ENCODE measurements around the gene SHTN1.

The SHTN1 gene

GRCh38 chr10:116952729-116953128 is 52.3 kb downstream of the SHTN1 start:
- Histone ChIP-seq H3K27me3 (ENCODE audit: low read depth, low read length) (no peaks in the 10 kb centered on the region), H3K4me1 (ENCODE audit: control insufficient read depth in 1 of 2, insufficient read depth in 2 of 2, low read length in 2 of 2) (no peaks in the 10 kb centered on the region), H3K4me3 (ENCODE audit: low read depth in 1 of 2, low read length in 2 of 2) (no peak overlapping the region), H3K27ac (ENCODE audit: low read length) (no peak overlapping the region), H3K9me3 (ENCODE audit: control insufficient read depth in 1 of 2, low read length in 2 of 2) (no peaks in the 10 kb centered on the region), H3K36me3 (ENCODE audit: control insufficient read depth in 1 of 2, insufficient read depth in 2 of 2, low read length in 2 of 2) (no peaks in the 10 kb centered on the region)

- Histone ChIP-seq H3K36me3 (ENCODE audit: control insufficient read depth in 1 of 2, insufficient read depth in 2 of 2, low read length in 2 of 2) (no peaks in the 10 kb centered on the region), H3K9me3 (ENCODE audit: control insufficient read depth in 1 of 2, low read length in 2 of 2) (no peaks in the 10 kb centered on the region), H3K4me3 (ENCODE audit: low read depth in 1 of 2, low read length in 2 of 2) (no peak overlapping the region), H3K4me1 (ENCODE audit: control insufficient read depth in 1 of 2, insufficient read depth in 2 of 2, low read length in 2 of 2) (no peaks in the 10 kb centered on the region), H3K27me3 (ENCODE audit: low read depth, low read length) (no peaks in the 10 kb centered on the region), H3K27ac (ENCODE audit: low read length) (no peak overlapping the region)
Measured at GRCh38 chr10:116948530-116948870, 56.5 kb downstream of the SHTN1 start.

GRCh38 chr10:116947841-116948529 is 57.0 kb downstream of the SHTN1 start:
- H3K4me3 ChIP-seq (ENCODE audit: low read depth in 1 of 2, low read length in 2 of 2) = no peak overlapping the region
- no peaks in the 10 kb centered on the region for H3K4me1 ChIP-seq (ENCODE audit: control insufficient read depth in 1 of 2, insufficient read depth in 2 of 2, low read length in 2 of 2)
- H3K9me3 ChIP-seq (ENCODE audit: control insufficient read depth in 1 of 2, low read length in 2 of 2) = no peaks in the 10 kb centered on the region
- H3K36me3 ChIP-seq (ENCODE audit: control insufficient read depth in 1 of 2, insufficient read depth in 2 of 2, low read length in 2 of 2) = no peaks in the 10 kb centered on the region
- no peak overlapping the region for H3K27ac ChIP-seq (ENCODE audit: low read length)
- H3K27me3 ChIP-seq (ENCODE audit: low read depth, low read length) = no peaks in the 10 kb centered on the region

- Histone ChIP-seq H3K27ac (ENCODE audit: low read length) (no peak overlapping the region), H3K36me3 (ENCODE audit: control insufficient read depth in 1 of 2, insufficient read depth in 2 of 2, low read length in 2 of 2) (no peaks in the 10 kb centered on the region), H3K27me3 (ENCODE audit: low read depth, low read length) (no peaks in the 10 kb centered on the region), H3K4me1 (ENCODE audit: control insufficient read depth in 1 of 2, insufficient read depth in 2 of 2, low read length in 2 of 2) (no peaks in the 10 kb centered on the region), H3K9me3 (ENCODE audit: control insufficient read depth in 1 of 2, low read length in 2 of 2) (no peaks in the 10 kb centered on the region), H3K4me3 (ENCODE audit: low read depth in 1 of 2, low read length in 2 of 2) (no peak overlapping the region)
Measured at GRCh38 chr10:116944911-116945310, 60.1 kb downstream of the SHTN1 start.

GRCh38 chr10:116931806-116932205 is 73.2 kb downstream of the SHTN1 start:
- Histone ChIP-seq H3K9me3 (ENCODE audit: control insufficient read depth in 1 of 2, low read length in 2 of 2) (no peaks in the 10 kb centered on the region), H3K27me3 (ENCODE audit: low read depth, low read length) (no peaks in the 10 kb centered on the region), H3K4me1 (ENCODE audit: control insufficient read depth in 1 of 2, insufficient read depth in 2 of 2, low read length in 2 of 2) (no peaks in the 10 kb centered on the region), H3K27ac (ENCODE audit: low read length) (no peak overlapping the region), H3K4me3 (ENCODE audit: low read depth in 1 of 2, low read length in 2 of 2) (no peak overlapping the region), H3K36me3 (ENCODE audit: control insufficient read depth in 1 of 2, insufficient read depth in 2 of 2, low read length in 2 of 2) (no peaks in the 10 kb centered on the region)

GRCh38 chr10:116926426-116926825 is 78.6 kb downstream of the SHTN1 start:
- Histone ChIP-seq H3K9me3 (ENCODE audit: control insufficient read depth in 1 of 2, low read length in 2 of 2) (no peaks in the 10 kb centered on the region), H3K27me3 (ENCODE audit: low read depth, low read length) (no peaks in the 10 kb centered on the region), H3K4me1 (ENCODE audit: control insufficient read depth in 1 of 2, insufficient read depth in 2 of 2, low read length in 2 of 2) (no peaks in the 10 kb centered on the region), H3K27ac (ENCODE audit: low read length) (no peak overlapping the region), H3K36me3 (ENCODE audit: control insufficient read depth in 1 of 2, insufficient read depth in 2 of 2, low read length in 2 of 2) (no peaks in the 10 kb centered on the region), H3K4me3 (ENCODE audit: low read depth in 1 of 2, low read length in 2 of 2) (no peak overlapping the region)

- Histone ChIP-seq H3K36me3 (ENCODE audit: control insufficient read depth in 1 of 2, insufficient read depth in 2 of 2, low read length in 2 of 2) (peaks cover 0 to 4% of the 10 kb centered on the region in 2 donors), H3K27me3 (ENCODE audit: low read depth, low read length) (no peaks in the 10 kb centered on the region), H3K9me3 (ENCODE audit: control insufficient read depth in 1 of 2, low read length in 2 of 2) (no peaks in the 10 kb centered on the region)
Measured at GRCh38 chr10:116925056-116925455, 79.9 kb downstream of the SHTN1 start.

GRCh38 chr10:116919706-116920105 is 85.3 kb downstream of the SHTN1 start:
- H3K27ac ChIP-seq (ENCODE audit: low read length) = no peak overlapping the region
- no peak overlapping the region for H3K4me3 ChIP-seq (ENCODE audit: low read depth in 1 of 2, low read length in 2 of 2)
- peaks cover 0 to 4% of the 10 kb centered on the region in 2 donors for H3K36me3 ChIP-seq (ENCODE audit: control insufficient read depth in 1 of 2, insufficient read depth in 2 of 2, low read length in 2 of 2)
- H3K9me3 ChIP-seq (ENCODE audit: control insufficient read depth in 1 of 2, low read length in 2 of 2) = no peaks in the 10 kb centered on the region
- H3K4me1 ChIP-seq (ENCODE audit: control insufficient read depth in 1 of 2, insufficient read depth in 2 of 2, low read length in 2 of 2) = no peaks in the 10 kb centered on the region
- no peaks in the 10 kb centered on the region for H3K27me3 ChIP-seq (ENCODE audit: low read depth, low read length)

More at GRCh38 chr10:116925056-116925455, 79.9 kb downstream of the SHTN1 start:
- Histone ChIP-seq H3K4me3 (ENCODE audit: low read depth in 1 of 2, low read length in 2 of 2) (no peak overlapping the region), H3K27ac (ENCODE audit: low read length) (no peak overlapping the region), H3K4me1 (ENCODE audit: control insufficient read depth in 1 of 2, insufficient read depth in 2 of 2, low read length in 2 of 2) (no peaks in the 10 kb centered on the region)

GRCh38 chr10:116919164-116919563 is 85.8 kb downstream of the SHTN1 start:
- H3K36me3 ChIP-seq (ENCODE audit: control insufficient read depth in 1 of 2, insufficient read depth in 2 of 2, low read length in 2 of 2) = peaks cover 0 to 4% of the 10 kb centered on the region in 2 donors
- H3K9me3 ChIP-seq (ENCODE audit: control insufficient read depth in 1 of 2, low read length in 2 of 2) = no peaks in the 10 kb centered on the region
- H3K4me3 ChIP-seq (ENCODE audit: low read depth in 1 of 2, low read length in 2 of 2) = no peak overlapping the region
- H3K4me1 ChIP-seq (ENCODE audit: control insufficient read depth in 1 of 2, insufficient read depth in 2 of 2, low read length in 2 of 2) = no peaks in the 10 kb centered on the region
- H3K27me3 ChIP-seq (ENCODE audit: low read depth, low read length) = no peaks in the 10 kb centered on the region
- no peak overlapping the region for H3K27ac ChIP-seq (ENCODE audit: low read length)

- Histone ChIP-seq H3K4me3 (ENCODE audit: low read depth in 1 of 2, low read length in 2 of 2) (no peak overlapping the region), H3K27me3 (ENCODE audit: low read depth, low read length) (no peaks in the 10 kb centered on the region), H3K9me3 (ENCODE audit: control insufficient read depth in 1 of 2, low read length in 2 of 2) (no peaks in the 10 kb centered on the region), H3K4me1 (ENCODE audit: control insufficient read depth in 1 of 2, insufficient read depth in 2 of 2, low read length in 2 of 2) (no peaks in the 10 kb centered on the region), H3K36me3 (ENCODE audit: control insufficient read depth in 1 of 2, insufficient read depth in 2 of 2, low read length in 2 of 2) (peaks cover 0 to 4% of the 10 kb centered on the region in 2 donors), H3K27ac (ENCODE audit: low read length) (no peak overlapping the region)
Measured at GRCh38 chr10:116918583-116918982, 86.4 kb downstream of the SHTN1 start.

- no peak overlapping the region for H3K27ac ChIP-seq (ENCODE audit: low read length)
- H3K27me3 ChIP-seq (ENCODE audit: low read depth, low read length) = no peaks in the 10 kb centered on the region
- H3K36me3 ChIP-seq (ENCODE audit: control insufficient read depth in 1 of 2, insufficient read depth in 2 of 2, low read length in 2 of 2) = peaks cover 0 to 4% of the 10 kb centered on the region in 2 donors
- no peaks in the 10 kb centered on the region for H3K9me3 ChIP-seq (ENCODE audit: control insufficient read depth in 1 of 2, low read length in 2 of 2)
- H3K4me1 ChIP-seq (ENCODE audit: control insufficient read depth in 1 of 2, insufficient read depth in 2 of 2, low read length in 2 of 2) = no peaks in the 10 kb centered on the region
- H3K4me3 ChIP-seq (ENCODE audit: low read depth in 1 of 2, low read length in 2 of 2) = no peak overlapping the region
Measured at GRCh38 chr10:116917481-116917880, 87.5 kb downstream of the SHTN1 start.

- H3K4me1 ChIP-seq (ENCODE audit: control insufficient read depth in 1 of 2, insufficient read depth in 2 of 2, low read length in 2 of 2) = no peaks in the 10 kb centered on the region
- no peaks in the 10 kb centered on the region for H3K27me3 ChIP-seq (ENCODE audit: low read depth, low read length)
- H3K4me3 ChIP-seq (ENCODE audit: low read depth in 1 of 2, low read length in 2 of 2) = no peak overlapping the region
- no peaks in the 10 kb centered on the region for H3K9me3 ChIP-seq (ENCODE audit: control insufficient read depth in 1 of 2, low read length in 2 of 2)
- H3K36me3 ChIP-seq (ENCODE audit: control insufficient read depth in 1 of 2, insufficient read depth in 2 of 2, low read length in 2 of 2) = no peaks in the 10 kb centered on the region
- no peak overlapping the region for H3K27ac ChIP-seq (ENCODE audit: low read length)
Measured at GRCh38 chr10:116915340-116915739, 89.6 kb downstream of the SHTN1 start.
